Mesodermal cell (in vitro differentiated cells): ENCODE measurements around the gene MICAL3.

ENCODE experiments used
- H3K27ac ChIP-seq: 2 replicates; pipeline ENCODE4 v1.7.0; 2013; ENCODE audit warnings: mild to moderate bottlenecking, low read depth, low read length, moderate library complexity; ENCODE audit not compliant: severe bottlenecking
- H3K36me3 ChIP-seq: 2 replicates; pipeline ENCODE4 v1.7.1; 2013; ENCODE audit warnings: mild to moderate bottlenecking, low read length, moderate library complexity; ENCODE audit not compliant: control insufficient read depth, insufficient read depth
- H3K4me1 ChIP-seq: one replicate; pipeline ENCODE4 v1.7.1; 2013; ENCODE audit warnings: mild to moderate bottlenecking, low read length; ENCODE audit not compliant: insufficient read depth, control insufficient read depth, poor library complexity, severe bottlenecking
- H3K4me3 ChIP-seq: 2 replicates; pipeline ENCODE4 v1.7.0; 2013; ENCODE audit warnings: low read length, control low read depth, mild to moderate bottlenecking; ENCODE audit not compliant: insufficient read depth, poor library complexity, severe bottlenecking; ENCODE audit errors: extremely low read depth
- H3K9me3 ChIP-seq: 2 replicates; pipeline ENCODE4 v1.7.1; 2013; ENCODE audit warnings: mild to moderate bottlenecking, low read length, moderate library complexity; ENCODE audit not compliant: control insufficient read depth
- WGBS, 2 experiments: methylation state at CpG; one replicate each; pipeline ENCODE4 v1.1.5; 2013; ENCODE audit warnings: missing lambda C conversion rate in 2 of 2; ENCODE audit not compliant: insufficient coverage in 2 of 2; 5-methylcytosine and 5-hydroxymethylcytosine counted together

Gene MICAL3

DNA sequence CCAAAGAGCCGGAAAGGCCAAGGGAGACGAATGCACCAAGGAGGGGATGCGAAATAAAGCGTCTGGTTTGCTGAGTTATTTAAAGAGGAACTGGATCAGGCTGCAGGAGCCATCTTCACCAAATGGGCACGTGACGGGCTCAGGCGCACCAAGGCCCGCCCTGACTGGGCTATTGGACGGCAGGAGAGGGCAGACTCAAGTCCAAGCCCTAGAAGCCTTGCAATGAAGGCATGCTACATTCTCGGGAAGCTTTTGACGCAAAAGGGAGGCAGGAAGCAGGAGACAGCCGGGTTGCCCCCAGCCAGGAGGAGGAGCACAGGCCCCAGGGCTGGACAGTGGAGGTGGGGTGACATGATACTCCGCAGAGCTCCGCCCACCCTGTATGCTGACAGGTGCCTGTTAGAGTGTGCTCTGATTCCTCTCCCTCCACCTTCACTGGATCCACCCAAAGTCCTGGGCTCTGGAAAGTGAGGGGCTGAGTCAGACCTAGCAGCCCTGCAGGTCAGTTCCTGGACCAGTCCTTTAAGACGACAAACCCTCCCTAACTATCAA lies 208.6 kb downstream of the MICAL3 start:
- H3K36me3 ChIP-seq, result peaks cover 52% of the 10 kb centered on the region
- no peaks in the 10 kb centered on the region for H3K9me3 ChIP-seq
- H3K4me1 ChIP-seq, result no peaks in the 10 kb centered on the region
- 93 to 97% methylated on average over 13 to 14 of the region's 15 CpGs for WGBS, 2 experiments
- H3K4me3 ChIP-seq, result no peak overlapping the region
- H3K27ac ChIP-seq, result no peak overlapping the region

- H3K36me3 ChIP-seq, result peaks cover 57% of the 10 kb centered on the region
- WGBS, 2 experiments, result 93 to 96% methylated on average over 20 of the region's 20 CpGs
- no peaks in the 10 kb centered on the region for H3K9me3 ChIP-seq
- no peak overlapping the region for H3K27ac ChIP-seq
- H3K4me1 ChIP-seq, result no peaks in the 10 kb centered on the region
- no peak overlapping the region for H3K4me3 ChIP-seq
Measured at GRCh38 chr22:17814830-17815229, 209.5 kb downstream of the MICAL3 start.

DNA sequence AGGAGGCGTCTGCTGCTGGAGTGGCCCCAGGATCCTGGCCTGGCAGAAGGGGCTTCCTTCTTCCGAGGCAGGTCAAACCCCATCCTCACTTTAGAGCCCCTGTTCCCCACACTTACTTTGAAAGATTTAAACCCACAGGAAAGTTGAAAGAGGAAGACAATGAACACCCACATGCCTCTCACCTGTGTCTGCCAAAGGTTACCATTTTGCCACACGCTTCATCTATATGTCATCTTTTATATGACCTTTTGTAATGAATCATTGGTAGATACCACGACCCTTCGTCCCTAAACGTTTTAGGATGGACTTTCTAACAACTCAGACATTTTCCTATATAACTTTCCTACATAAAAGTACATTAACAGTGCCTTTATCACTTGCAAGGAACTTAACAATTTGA lies 210.3 kb downstream of the MICAL3 start:
- Histone ChIP-seq H3K4me1 (no peaks in the 10 kb centered on the region), H3K27ac (no peak overlapping the region), H3K36me3 (peaks cover 57% of the 10 kb centered on the region), H3K9me3 (no peaks in the 10 kb centered on the region), H3K4me3 (no peak overlapping the region)
- 84 to 90% methylated on average over 2 to 5 of the region's 6 CpGs for WGBS, 2 experiments

DNA sequence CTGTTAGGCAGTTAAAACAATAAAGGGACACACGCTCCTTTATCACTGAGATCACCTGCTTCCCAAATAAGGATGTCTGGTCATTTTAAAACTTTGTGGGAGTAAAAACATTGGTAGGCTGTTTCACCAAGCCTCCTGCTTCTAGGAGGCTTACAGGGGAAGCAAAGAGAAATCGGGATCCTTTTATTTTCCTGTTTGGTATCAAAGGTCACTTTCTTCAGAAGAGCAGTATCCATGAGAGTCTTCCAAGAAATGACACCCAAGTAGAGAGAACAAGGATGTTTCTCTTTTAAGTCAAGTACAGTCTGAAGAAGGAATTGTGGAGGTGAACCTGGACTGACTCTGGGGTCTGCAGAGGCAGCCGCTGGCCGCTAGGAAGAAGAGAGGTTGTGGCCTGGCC lies 213.2 kb downstream of the MICAL3 start:
- peaks cover 54% of the 10 kb centered on the region for H3K36me3 ChIP-seq
- H3K4me3 ChIP-seq, result no peak overlapping the region
- WGBS, 2 experiments, result 86 to 97% methylated on average over 3 to 4 of the region's 4 CpGs
- H3K27ac ChIP-seq, result no peak overlapping the region
- no peaks in the 10 kb centered on the region for H3K9me3 ChIP-seq
- H3K4me1 ChIP-seq, result no peaks in the 10 kb centered on the region

DNA sequence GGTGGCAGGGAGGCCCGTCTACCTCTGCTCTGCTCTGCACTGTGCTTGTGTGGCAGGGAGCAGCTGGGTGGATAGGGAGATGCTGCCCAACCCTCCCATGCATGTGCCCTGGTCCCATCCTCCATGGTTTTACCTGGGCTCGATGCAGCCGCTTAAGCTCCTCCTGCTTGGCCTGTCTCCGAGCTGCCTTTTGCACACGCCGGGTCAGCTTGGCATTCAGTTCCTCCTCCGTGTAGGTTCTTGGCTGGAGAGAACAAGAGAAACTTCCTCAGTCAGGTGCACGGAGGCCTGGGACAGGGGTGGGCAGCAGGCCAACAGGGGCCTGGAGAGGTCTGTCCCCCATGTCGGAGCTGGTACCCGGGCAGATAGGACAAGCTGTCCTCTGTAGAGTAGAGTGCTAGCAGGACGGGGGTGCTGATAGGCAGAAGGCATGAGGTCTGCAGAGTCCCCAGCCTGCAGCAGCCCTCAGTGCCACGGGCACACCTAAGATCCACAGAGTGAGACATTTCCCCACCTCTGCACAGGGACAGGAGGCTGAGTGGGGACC lies 213.7 kb downstream of the MICAL3 start:
- no peaks in the 10 kb centered on the region for H3K9me3 ChIP-seq

DNA sequence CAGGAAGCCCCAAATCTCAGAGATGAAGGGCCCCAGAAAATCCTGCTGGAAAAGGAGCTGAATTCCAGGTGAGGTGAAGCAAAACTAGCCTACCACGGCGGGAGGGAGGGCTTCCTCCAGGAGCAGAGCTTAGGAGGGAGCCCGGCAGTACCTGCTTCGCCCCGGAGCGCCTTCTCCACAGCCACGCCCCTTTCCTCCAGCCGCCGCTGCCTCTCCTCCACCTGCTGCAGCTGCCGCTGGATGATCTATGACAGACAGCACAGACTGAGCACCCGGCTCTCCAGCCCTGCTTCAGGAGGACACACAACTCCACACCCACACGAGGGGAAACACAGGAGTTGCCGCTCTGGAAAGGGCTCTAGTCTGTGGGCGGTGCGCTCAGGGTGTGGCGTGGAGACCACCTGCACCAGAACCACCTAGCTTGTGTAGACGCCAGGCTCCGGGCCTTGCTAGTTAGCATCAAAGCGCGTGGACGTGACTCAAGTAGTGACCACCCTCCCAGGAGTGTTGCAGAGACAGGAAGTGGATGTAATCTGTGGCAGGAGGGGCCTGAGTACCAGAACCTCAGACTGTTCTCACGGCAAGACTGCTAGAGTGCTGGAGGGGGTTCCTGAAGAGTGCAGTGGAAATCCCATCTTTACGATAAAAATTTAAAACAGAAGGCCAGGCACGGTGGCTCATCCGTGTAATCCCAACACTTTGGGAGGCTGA lies 215.5 kb downstream of the MICAL3 start:
- Histone ChIP-seq H3K4me3 (no peak overlapping the region), H3K36me3 (peaks cover 47% of the 10 kb centered on the region), H3K27ac (no peak overlapping the region), H3K9me3 (no peaks in the 10 kb centered on the region), H3K4me1 (peaks cover 8% of the 10 kb centered on the region)
- WGBS, 2 experiments, result 93 to 97% methylated on average over 23 to 25 of the region's 25 CpGs

More for the DNA sequence above, 213.7 kb downstream of the MICAL3 start:
- Histone ChIP-seq H3K4me3 (no peak overlapping the region), H3K36me3 (peaks cover 53% of the 10 kb centered on the region), H3K27ac (no peak overlapping the region), H3K4me1 (no peaks in the 10 kb centered on the region)
- WGBS, 2 experiments, result 94 to 99% methylated on average over 10 of the region's 12 CpGs

GRCh38 chr22:17807578-17808410 lies 216.6 kb downstream of the MICAL3 start:
- H3K4me1 ChIP-seq, result peaks cover 8% of the 10 kb centered on the region
- H3K4me3 ChIP-seq, result no peak overlapping the region
- H3K36me3 ChIP-seq, result peaks cover 42% of the 10 kb centered on the region
- no peaks in the 10 kb centered on the region for H3K9me3 ChIP-seq
- WGBS, 2 experiments, result 84 to 86% methylated on average over 12 to 17 of the region's 18 CpGs
- H3K27ac ChIP-seq, result peak overlapping the region; percentile 45

GRCh38 chr22:17807086-17807485 lies 217.3 kb downstream of the MICAL3 start:
- Histone ChIP-seq H3K4me3 (no peak overlapping the region), H3K9me3 (no peaks in the 10 kb centered on the region), H3K4me1 (peaks cover 8% of the 10 kb centered on the region), H3K36me3 (peaks cover 38% of the 10 kb centered on the region), H3K27ac (no peak overlapping the region)
- 95 to 97% methylated on average over 9 to 10 of the region's 10 CpGs for WGBS, 2 experiments

DNA sequence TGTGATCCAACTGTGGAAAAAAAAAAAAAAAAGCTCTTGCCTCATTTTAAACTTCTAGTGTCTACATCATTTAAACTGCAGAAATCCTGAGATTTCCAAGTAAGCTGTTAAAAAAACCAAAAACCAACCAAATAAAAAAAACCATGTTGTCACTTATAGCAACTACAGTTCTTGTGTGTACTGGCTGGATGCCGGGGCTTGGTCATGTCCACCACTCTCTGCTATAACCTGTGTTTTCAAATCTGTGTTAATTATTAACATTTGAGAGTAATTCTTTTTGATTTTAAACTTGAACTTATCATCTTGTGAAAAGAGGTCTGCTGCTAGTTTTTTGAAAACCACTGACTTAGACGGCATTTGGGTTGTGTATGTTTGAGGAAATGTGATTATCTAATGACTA lies 217.9 kb downstream of the MICAL3 start:
- Histone ChIP-seq H3K36me3 (peaks cover 31% of the 10 kb centered on the region), H3K4me3 (no peak overlapping the region), H3K4me1 (peaks cover 8% of the 10 kb centered on the region), H3K9me3 (no peaks in the 10 kb centered on the region), H3K27ac (no peak overlapping the region)
- WGBS, 2 experiments, result 54 to 67% methylated on average over 1 of the region's 2 CpGs

- H3K9me3 ChIP-seq, result no peaks in the 10 kb centered on the region
- no peak overlapping the region for H3K4me3 ChIP-seq
- peaks cover 20% of the 10 kb centered on the region for H3K36me3 ChIP-seq
- H3K4me1 ChIP-seq, result peaks cover 8% of the 10 kb centered on the region
- no peak overlapping the region for H3K27ac ChIP-seq
- WGBS, 2 experiments, result 88 to 94% methylated on average over 18 to 21 of the region's 22 CpGs
Measured at GRCh38 chr22:17804331-17805080, 219.9 kb downstream of the MICAL3 start.
